ENCODE data around the gene CLIP4.

- no peak for TF ChIP-seq CTCF (IDR thresholded peaks at IDR 0.05; ENCODE audit: low read depth, low read length, poor library complexity, severe bottlenecking)
- TF ChIP-seq EZH2phosphoT487 (IDR thresholded peaks at IDR 0.05; ENCODE audit: borderline replicate concordance, low read length), result no peak
Observed at GRCh38 chr2:29223257-29223656, 108.0 kb downstream of the CLIP4 start.
